GM15510 (cell line): Measurements from ENCODE around the gene SRY.

ENCODE experiments used
- POLR2A ChIP-seq: IDR thresholded peaks from 3 replicates; pipeline ENCODE4 v1.6.1; 2011; ENCODE audit warnings: borderline replicate concordance; ENCODE audit not compliant: insufficient read length; ENCODE audit errors: extremely low read depth

SRY gene

DNA sequence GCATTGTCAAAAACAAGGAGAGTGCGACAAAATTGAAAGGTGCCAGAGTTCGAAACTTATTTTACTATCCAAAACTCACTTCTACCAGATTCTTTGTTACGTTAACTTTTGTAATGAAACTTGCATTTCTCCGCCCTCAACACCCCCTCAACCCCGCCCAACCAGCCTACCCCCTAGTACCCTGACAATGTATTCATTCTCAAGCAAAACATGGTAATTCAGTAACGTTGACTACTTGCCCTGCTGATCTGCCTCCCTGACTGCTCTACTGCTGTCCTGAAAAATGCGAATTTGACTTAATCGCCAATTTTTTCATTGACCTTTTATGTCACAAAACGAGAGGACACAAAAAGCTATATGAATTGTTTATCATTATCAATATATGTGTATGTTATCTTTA, at the start of gene SRY:
SRY (minus strand) TSS at position 83 of the 400 bp plus-strand sequence; CDS start at position 4, 79 bp downstream.
- no peak for TF ChIP-seq POLR2A

DNA sequence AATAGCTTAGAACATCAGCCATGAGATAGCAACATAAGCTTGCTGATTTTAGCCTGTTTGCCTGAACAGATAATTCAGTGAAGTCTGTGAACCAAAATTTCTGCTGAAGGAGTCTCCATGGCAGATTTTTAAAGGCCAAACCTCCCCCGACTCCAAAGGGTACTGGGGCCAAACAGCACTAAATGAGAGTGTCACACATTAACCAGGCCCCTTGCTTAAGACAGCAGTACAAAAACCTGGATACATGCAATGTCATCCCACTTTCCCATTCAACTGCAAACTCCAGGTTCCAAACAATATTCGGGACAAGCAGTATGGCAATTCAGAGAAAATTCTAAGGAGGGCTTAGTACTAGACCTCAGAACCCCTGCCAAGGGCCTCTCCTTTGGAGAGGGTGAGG, 49.6 kb upstream of the SRY start:
- no peak for TF ChIP-seq POLR2A

GRCh38 chrY:2835230-2835629, 47.7 kb upstream of the SRY start:
- no peak for TF ChIP-seq POLR2A

GRCh38 chrY:2828497-2828896, 41.0 kb upstream of the SRY start:
- TF ChIP-seq POLR2A, result no peak

DNA sequence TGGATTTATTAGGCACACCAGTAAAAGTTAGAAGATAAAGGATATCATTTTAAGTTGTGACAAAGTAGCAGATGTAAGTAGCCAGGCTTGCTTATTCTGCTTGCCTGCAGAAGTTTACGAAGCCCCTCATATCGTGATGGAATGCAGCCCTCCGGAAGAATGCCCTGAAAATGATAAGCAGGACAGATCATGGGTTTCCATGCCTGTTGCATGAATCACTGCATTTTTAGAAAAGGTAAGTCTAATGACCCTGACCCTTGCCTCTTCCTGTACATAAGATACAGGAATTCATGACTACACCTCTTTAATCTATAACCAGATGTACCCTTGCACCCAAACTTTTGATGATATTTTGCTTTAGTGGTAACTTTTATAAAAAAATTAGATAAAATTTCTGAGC, 37.0 kb upstream of the SRY start:
- no peak for TF ChIP-seq POLR2A

DNA sequence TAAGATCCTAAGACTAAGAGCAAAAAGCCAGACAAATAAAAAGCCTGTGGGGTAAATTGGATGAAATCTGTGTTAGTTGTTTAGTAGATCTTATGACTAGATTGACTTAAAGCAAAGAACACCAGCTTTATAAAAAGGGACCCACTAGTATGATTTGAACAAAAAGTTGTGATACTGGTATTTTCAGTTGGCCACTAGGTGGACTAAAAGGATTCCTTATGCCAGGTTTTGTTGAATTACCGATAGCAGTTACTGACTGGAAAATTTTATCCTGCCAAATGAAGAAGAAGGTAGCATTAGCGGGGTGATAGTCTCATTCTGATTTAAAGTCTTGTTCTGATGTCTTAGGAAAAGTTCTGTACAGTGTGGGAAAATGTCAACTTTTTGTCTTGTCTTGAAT, 12.8 kb upstream of the SRY start:
- no peak for TF ChIP-seq POLR2A

DNA sequence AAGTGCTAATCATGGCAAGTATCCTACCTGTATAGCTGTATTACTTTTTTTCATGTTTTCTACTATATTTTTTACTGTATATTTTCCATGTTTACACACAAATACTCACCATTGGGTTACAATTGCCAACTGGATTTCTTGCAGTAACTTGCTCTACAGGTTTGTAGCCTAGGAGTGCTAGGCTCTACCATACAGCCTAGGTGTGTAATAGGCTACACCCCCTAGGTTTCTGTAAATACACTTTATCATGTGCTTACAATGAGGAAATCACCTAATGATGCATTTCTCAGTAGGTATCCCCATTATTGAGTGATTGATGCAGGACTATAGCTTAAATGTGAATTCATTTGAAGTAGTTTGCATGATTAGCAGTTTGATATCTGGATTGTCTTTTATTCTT, 10.5 kb upstream of the SRY start:
- no peak for TF ChIP-seq POLR2A

- no peak for TF ChIP-seq POLR2A
Observed at GRCh38 chrY:2796977-2797523, 9.6 kb upstream of the SRY start.

DNA sequence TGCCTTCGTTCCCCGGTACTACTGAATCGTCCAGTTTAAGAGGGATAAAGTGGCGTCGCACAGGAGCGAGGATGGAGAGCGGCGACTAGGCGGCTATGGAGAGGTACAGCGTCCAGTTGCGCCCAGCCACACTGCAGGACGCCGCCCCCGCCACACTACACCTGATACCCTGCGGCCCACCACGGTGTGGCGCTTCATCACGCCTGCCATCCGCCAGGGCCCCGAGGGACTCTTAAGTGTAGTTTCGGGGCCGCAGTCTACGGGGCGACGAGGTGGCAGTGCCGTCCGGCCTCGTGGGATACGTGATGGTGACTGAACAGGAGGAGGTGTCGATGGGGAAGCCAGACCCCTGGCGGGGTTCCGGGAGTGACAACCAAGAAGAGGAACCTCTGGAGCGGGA, 2.3 kb upstream of the SRY start:
- no peak for TF ChIP-seq POLR2A

DNA sequence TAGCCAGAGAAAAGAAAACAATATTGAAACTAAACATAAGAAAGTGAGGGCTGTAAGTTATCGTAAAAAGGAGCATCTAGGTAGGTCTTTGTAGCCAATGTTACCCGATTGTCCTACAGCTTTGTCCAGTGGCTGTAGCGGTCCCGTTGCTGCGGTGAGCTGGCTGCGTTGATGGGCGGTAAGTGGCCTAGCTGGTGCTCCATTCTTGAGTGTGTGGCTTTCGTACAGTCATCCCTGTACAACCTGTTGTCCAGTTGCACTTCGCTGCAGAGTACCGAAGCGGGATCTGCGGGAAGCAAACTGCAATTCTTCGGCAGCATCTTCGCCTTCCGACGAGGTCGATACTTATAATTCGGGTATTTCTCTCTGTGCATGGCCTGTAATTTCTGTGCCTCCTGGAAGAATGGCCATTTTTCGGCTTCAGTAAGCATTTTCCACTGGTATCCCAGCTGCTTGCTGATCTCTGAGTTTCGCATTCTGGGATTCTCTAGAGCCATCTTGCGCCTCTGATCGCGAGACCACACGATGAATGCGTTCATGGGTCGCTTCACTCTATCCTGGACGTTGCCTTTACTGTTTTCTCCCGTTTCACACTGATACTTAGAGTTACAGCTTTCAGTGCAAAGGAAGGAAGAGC, 488 bp downstream of the SRY start:
- no peak for TF ChIP-seq POLR2A
